ENCODE results near the gene RBMS3.
"Not testable (repeated sequence)": the region's sequence is repeated elsewhere in the genome, so short reads cannot be mapped to it uniquely, and the experiment has no call there.

Gene RBMS3

GRCh38 chr3:29618395-29619282 lies 337.8 kb downstream of the RBMS3 start:
- DNase-seq (ENCODE audit: low read depth) = no peak

GRCh38 chr3:29619676-29620075 lies 338.8 kb downstream of the RBMS3 start:
- no peak for DNase-seq (ENCODE audit: low read depth)

- no peak for DNase-seq (ENCODE audit: low read depth)
Measured at GRCh38 chr3:29627136-29628117, 346.6 kb downstream of the RBMS3 start.

- DNase-seq (ENCODE audit: low read depth) = no peak
Measured at GRCh38 chr3:29628795-29629194, 347.9 kb downstream of the RBMS3 start.

- no peak for DNase-seq (ENCODE audit: low read depth)
Measured at GRCh38 chr3:29635888-29636287, 355.0 kb downstream of the RBMS3 start.

- DNase-seq (ENCODE audit: low read depth) = no peak
Measured at GRCh38 chr3:29637068-29637467, 356.2 kb downstream of the RBMS3 start.

GRCh38 chr3:29639578-29640290 lies 358.9 kb downstream of the RBMS3 start:
- DNase-seq (ENCODE audit: low read depth) = no peak

- DNase-seq (ENCODE audit: low read depth) = no peak
Measured at GRCh38 chr3:29642393-29643033, 361.6 kb downstream of the RBMS3 start.

GRCh38 chr3:29643034-29643425 lies 362.2 kb downstream of the RBMS3 start:
- DNase-seq (ENCODE audit: low read depth) = no peak

- DNase-seq (ENCODE audit: low read depth) = peak; percentile 55
Measured at GRCh38 chr3:29644261-29644660, 363.4 kb downstream of the RBMS3 start.

GRCh38 chr3:29644956-29645636 lies 364.2 kb downstream of the RBMS3 start:
- no peak for DNase-seq (ENCODE audit: low read depth)

- no peak for DNase-seq (ENCODE audit: low read depth)
Measured at GRCh38 chr3:29646043-29646442, 365.2 kb downstream of the RBMS3 start.

GRCh38 chr3:29649815-29650547 lies 369.1 kb downstream of the RBMS3 start:
- no peak for DNase-seq (ENCODE audit: low read depth)

GRCh38 chr3:29653680-29654079 lies 372.8 kb downstream of the RBMS3 start:
- no peak for DNase-seq (ENCODE audit: low read depth)

- DNase-seq (ENCODE audit: low read depth) = no peak
Measured at GRCh38 chr3:29655015-29655747, 374.3 kb downstream of the RBMS3 start.

- DNase-seq (ENCODE audit: low read depth) = no peak
Measured at GRCh38 chr3:29665688-29666087, 384.8 kb downstream of the RBMS3 start.

GRCh38 chr3:29668233-29668632 lies 387.4 kb downstream of the RBMS3 start:
- no peak for DNase-seq (ENCODE audit: low read depth)

- DNase-seq (ENCODE audit: low read depth) = no peak
Measured at GRCh38 chr3:29668728-29669127, 387.9 kb downstream of the RBMS3 start.

- not testable (repeated sequence) for DNase-seq (ENCODE audit: low read depth)
Measured at GRCh38 chr3:29670476-29670875, 389.6 kb downstream of the RBMS3 start.

- no peak for DNase-seq (ENCODE audit: low read depth)
Measured at GRCh38 chr3:29677421-29677820, 396.6 kb downstream of the RBMS3 start.

All from fibroblast of the conjunctiva (primary cell).